NCI-H2196 treated with DMSO at 0.1 percent for 48 hours (cell line): ENCODE data around the gene NARF.
A peak's percentile ranks its signal among the peaks of the same experiment; 100 is the strongest.
"Not testable (repeated sequence)": the region's sequence is repeated elsewhere in the genome, so short reads cannot be mapped to it uniquely, and the experiment has no call there.

Source experiments
- DNase-seq: peaks from one replicate; lab custom pipeline; 2025; ENCODE audit not compliant: unreplicated experiment; lab: John Stamatoyannopoulos, UW

Gene NARF

GRCh38 chr17:82496529-82497434 lies 38.2 kb downstream of the NARF start:
- DNase-seq, result peak; percentile 95

- DNase-seq, result peak; percentile 62
Observed at GRCh38 chr17:82497483-82498405, 39.2 kb downstream of the NARF start.

GRCh38 chr17:82502207-82502606 lies 43.7 kb downstream of the NARF start:
- no peak for DNase-seq

- DNase-seq, result no peak
Observed at GRCh38 chr17:82503094-82503727, 44.7 kb downstream of the NARF start.

DNA sequence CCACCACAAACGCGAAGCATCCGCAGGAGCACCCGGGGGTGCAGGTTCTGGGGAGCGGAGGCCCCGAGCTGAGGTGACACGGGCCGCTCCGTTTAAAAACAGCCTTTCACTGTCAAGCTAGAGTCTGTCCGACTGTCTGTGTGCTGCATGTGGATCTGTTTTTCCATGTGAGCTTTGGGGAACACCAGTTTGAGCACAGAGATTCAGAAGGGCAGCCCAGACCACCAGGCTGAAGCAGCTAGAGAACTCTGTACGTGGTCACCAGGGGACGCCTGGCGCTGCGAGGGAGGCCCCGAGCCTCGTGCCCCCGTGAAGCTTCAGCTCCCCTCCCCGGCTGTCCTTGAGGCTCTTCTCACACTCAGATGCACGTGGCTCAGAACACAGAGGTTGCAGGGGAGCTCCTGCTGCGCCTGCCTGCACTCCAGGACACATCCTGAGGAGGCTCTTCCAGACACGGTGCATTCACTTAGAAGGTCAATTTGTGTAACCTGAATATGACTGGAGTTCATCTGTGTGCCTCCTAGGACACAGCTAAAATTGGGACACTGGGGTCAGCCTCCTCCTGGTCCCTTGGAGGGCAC lies 45.3 kb downstream of the NARF start:
- no peak for DNase-seq

DNA sequence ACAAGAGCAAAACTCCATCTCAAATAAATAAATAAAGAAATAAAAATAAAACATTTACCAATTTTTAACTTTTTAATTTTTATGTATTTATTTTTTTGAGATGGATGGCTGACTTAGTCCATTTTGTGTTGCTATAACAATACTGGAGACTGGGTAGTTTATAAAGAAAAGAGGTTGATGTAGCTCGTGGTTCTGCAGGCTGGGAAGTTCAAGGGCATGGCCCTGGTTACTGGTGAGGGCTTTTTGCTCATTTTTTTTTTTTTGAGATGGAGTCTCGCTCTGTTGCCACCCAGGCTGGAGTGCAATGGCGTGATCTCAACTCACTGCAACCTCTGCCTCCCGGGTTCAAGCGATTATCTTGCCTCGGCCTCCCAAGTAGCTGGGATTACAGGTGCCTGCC lies 46.8 kb downstream of the NARF start:
- no peak for DNase-seq

- not testable (repeated sequence) for DNase-seq
Observed at GRCh38 chr17:82506402-82506801, 47.9 kb downstream of the NARF start.

- no peak for DNase-seq
Observed at GRCh38 chr17:82507631-82508175, 49.2 kb downstream of the NARF start.

DNA sequence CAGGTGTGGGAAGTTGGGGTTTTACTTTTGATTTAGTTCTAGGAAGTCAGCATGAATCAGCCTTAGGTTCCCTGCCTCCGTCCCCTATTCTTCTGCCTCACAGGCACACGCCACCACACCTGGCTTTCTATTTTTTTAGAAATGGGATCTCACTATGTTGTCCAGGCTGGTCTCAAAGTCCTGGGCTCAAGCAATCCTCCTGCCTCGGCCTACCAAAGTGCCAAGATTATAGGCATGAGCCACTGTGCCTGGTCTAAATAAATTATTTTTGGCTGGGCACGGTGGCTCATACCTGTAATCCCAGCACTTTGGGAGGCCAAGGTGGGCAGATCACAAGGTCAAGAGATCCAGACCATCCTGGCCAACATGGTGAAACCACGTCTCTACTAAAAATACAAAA lies 53.1 kb downstream of the NARF start:
- DNase-seq, result not testable (repeated sequence)

- DNase-seq, result not testable (repeated sequence)
Observed at GRCh38 chr17:82513864-82514263, 55.3 kb downstream of the NARF start.

DNA sequence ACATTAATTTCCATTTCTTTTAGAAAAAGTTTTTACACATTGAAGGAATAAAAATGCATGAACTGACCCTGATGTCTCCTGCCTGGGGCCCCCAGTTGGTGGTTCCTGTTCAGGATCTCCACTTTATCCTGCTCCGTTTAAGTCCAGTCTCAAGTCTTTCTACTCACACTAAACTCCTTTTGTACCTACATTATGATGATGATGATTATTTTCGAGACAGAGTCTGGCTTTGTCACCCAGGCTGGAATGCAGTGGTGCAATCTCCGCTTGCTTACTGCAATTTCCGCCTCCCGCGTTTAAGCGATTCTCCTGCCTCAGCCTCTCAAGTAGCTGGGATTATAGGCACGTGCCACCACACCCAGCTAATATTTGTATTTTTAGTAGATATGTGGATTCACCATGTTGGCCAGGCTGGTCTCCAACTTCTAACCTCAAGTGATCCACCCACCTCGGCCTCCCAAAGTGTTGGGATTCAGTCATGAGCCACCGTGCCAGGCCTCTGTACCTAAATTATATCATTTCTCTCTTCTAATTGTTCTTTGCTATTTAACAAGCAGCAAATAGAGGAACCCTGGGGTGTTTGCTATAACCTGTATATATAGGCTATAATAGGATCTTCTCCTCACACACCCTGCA lies 58.8 kb downstream of the NARF start:
- no peak for DNase-seq

DNA sequence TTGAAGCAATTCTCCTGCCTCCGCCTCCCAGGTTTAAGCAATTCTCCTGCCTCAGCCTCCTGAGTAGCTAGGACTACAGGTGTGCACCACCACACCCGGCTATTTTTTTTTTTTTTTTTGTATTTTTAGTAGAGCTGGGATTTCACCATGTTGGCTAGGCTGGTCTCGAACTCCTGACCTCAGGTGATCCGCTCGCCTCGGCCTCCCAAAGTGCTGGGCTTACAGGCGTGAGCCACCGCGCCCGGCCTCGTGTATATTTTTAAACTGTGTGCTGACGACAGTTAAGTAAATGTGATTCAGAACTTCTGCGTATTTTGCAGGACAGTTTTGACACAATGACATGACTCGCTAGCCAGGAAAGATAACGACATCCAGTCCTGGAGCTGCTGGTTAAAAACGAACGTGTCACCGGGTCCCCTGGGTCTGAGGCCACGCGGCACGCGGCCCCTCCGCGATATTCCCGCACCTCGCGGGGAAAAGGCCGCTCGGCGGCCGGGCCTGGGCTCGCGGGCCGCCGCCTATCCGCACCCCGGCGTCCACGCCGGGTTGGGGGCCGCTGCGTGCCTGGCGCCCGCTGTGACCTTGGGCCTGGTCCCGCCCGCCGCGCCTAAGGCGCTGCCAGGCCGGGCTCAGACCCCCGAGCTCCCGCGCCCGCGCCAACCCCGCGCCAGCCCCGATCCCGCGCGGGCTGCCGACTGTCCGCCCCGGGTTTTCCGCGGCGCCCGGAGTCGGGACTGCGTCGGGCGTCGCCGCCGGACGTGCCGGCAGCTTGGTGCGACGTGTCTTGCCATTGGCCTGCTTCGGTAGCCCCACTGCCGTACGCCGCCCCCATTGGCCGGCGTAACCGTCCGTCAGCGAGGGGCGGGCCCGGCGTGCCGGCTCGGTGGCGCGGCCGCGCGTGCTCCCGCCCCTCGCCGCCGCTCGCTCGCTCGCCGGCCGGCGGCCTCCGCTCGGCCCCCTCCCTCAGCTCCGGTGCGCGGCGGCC lies 60.6 kb downstream of the NARF start, which contains the start of gene FOXK2:
TSS of gene FOXK2 (plus strand) at position 907 of the 985 bp plus-strand sequence. CDS start 157 bp downstream, outside the sequence.
- peak; percentile 95 for DNase-seq

- DNase-seq, result no peak
Observed at GRCh38 chr17:82519971-82520903, 61.7 kb downstream of the NARF start.

DNA sequence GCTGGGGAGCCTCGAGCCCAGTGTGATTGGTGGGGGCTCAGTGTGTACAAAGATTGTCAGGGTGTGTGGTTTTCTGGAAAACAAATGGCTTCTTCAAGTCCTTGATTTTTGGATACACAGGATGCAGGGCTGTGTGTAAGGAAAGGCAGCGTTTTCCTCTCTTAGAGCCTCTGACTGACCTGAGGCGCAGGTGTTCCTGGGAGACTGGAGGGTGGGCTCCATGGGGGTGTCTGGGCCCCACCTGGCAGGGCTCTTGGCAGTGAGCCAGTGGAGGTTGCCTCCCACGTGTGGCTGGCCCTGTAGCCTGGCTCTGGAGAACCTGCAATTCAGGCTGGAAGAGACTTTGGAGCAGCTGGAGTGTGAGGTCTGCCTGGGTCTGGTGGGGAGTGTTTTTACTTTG lies 66.0 kb downstream of the NARF start:
- DNase-seq, result no peak

- no peak for DNase-seq
Observed at GRCh38 chr17:82525712-82526111, 67.2 kb downstream of the NARF start.

DNA sequence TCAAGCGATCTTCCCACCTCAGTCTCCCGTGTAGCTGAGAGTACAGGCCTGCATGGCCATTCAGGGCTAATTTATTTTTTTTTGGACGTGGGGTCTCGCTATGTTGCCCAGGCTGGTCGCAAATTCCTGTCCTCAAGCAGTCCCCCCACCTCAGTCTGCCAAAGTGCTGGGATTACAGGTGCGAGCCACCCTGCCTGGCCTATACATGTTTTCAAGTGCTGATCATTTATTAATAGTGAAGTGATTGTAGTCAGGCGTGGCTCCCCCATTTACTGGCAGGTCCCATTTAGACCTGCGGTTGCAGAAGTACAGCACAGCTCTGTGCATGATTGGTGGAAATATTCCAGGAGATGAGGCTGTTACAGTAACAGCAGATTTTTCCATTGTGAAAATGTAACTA lies 69.4 kb downstream of the NARF start:
- DNase-seq, result no peak

- peak; percentile 92 for DNase-seq
Observed at GRCh38 chr17:82528484-82529265, 70.1 kb downstream of the NARF start.
